ENCODE results near the gene WRAP53.

The WRAP53 gene

GRCh38 chr17:7709031-7709430, 20.8 kb downstream of the WRAP53 start:
- Mint-ChIP-seq H3K4me1 (peaks cover 36% of the 10 kb centered on the region), H3K9me3 (no peaks in the 10 kb centered on the region), H3K27me3 (peaks cover 93% of the 10 kb centered on the region), H3K36me3 (no peaks in the 10 kb centered on the region), H3K4me3 (no peak overlapping the region), H3K27ac (no peak overlapping the region)
- CTCF ChIA-PET: no interaction called here
- no peak for DNase-seq

GRCh38 chr17:7710301-7710700, 22.0 kb downstream of the WRAP53 start:
- CTCF ChIA-PET: interaction anchor here (1.9 kb wide), 1 partner anchor 22 kb away, joined by 7 read pairs; the partner anchor contains the start of genes TP53 and WRAP53
- H3K9me3 Mint-ChIP-seq: no peaks in the 10 kb centered on the region
- no peak overlapping the region for H3K27ac Mint-ChIP-seq
- H3K4me3 Mint-ChIP-seq: no peak overlapping the region
- H3K36me3 Mint-ChIP-seq: no peaks in the 10 kb centered on the region
- H3K27me3 Mint-ChIP-seq: peaks cover 93% of the 10 kb centered on the region
- DNase-seq: no peak
- H3K4me1 Mint-ChIP-seq: peaks cover 29% of the 10 kb centered on the region

GRCh38 chr17:7711051-7711755, 22.9 kb downstream of the WRAP53 start:
- Mint-ChIP-seq H3K4me1 (peaks cover 25% of the 10 kb centered on the region), H3K27ac (no peak overlapping the region), H3K9me3 (no peaks in the 10 kb centered on the region), H3K27me3 (peaks cover 93% of the 10 kb centered on the region), H3K4me3 (no peak overlapping the region), H3K36me3 (no peaks in the 10 kb centered on the region)
- CTCF ChIA-PET: interaction anchor here (1.9 kb wide), 1 partner anchor 23 kb away, joined by 7 read pairs; the partner anchor contains the start of genes TP53 and WRAP53
- DNase-seq: no peak

DNA sequence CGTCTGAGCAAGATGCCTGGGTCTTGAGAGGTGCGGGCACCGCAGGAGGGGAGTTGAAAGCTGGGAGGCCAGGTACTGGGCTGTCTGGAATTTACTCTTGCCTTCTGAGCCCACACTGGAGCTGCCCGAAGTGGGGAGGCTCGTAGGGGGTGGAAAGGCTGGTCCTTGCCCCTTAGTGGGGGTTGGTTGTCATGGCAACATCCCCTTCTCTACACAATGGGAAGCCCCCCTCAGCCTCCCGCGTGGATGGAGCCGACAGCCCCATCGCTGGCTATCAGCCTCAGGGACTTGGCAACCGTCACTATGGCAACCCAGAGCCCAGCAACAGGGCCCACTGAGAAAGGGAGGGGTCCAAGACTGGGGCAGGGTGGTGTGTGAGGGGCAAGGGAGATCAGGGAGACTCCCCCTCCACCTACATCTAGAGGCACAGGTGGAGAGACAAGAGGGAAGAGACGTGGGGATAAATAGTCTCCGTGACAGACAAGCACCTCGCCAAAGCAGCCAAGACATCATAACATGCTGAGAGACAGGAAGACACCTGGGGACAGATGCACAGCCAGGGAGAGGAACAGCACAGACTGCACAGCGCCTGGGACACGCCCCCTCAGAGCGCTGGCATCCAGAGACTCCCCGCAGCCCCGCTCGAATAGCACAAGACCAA, 24.0 kb downstream of the WRAP53 start:
- H3K36me3 Mint-ChIP-seq: no peaks in the 10 kb centered on the region
- peaks cover 93% of the 10 kb centered on the region for H3K27me3 Mint-ChIP-seq
- peak; percentile 34 for DNase-seq
- H3K4me3 Mint-ChIP-seq: no peak overlapping the region
- no peak overlapping the region for H3K27ac Mint-ChIP-seq
- peaks cover 32% of the 10 kb centered on the region for H3K4me1 Mint-ChIP-seq
- CTCF ChIA-PET: no interaction called here
- no peaks in the 10 kb centered on the region for H3K9me3 Mint-ChIP-seq

DNA sequence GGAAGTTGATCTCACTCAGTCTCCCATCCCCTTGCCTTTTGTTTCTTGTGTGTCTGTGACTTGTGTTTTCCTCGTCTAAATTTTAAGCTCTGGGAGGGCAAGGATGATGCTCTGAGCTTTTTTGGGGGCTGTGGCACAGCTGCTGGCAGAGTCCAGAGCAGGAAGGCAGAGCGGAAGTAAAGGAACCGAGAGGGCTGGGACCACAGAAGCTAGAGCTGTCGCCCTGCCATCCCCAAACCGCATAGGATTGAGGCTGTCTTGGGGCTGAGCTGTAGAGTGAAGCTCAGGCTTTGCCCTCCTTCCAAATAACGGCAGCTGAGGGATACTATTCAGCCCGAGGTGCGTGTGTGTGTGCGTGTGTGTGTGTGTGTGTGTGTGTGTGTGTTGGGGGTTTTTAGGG, 25.5 kb downstream of the WRAP53 start:
- Mint-ChIP-seq H3K9me3 (no peaks in the 10 kb centered on the region), H3K27ac (no peak overlapping the region), H3K36me3 (no peaks in the 10 kb centered on the region), H3K4me3 (no peak overlapping the region), H3K4me1 (peaks cover 46% of the 10 kb centered on the region), H3K27me3 (peaks cover 93% of the 10 kb centered on the region)
- DNase-seq: no peak
- CTCF ChIA-PET: interaction anchor here (0.7 to 2.0 kb wide), 2 partner anchors 26 to 344 kb away, joined by 3 to 5 read pairs; partner anchors contain the start of gene TP53

- Mint-ChIP-seq H3K27ac (no peak overlapping the region), H3K4me3 (no peak overlapping the region), H3K9me3 (no peaks in the 10 kb centered on the region), H3K36me3 (no peaks in the 10 kb centered on the region), H3K27me3 (peaks cover 96% of the 10 kb centered on the region), H3K4me1 (peaks cover 46% of the 10 kb centered on the region)
- no peak for DNase-seq
- CTCF ChIA-PET: interaction anchor here (2.0 kb wide), 1 partner anchor 28 kb away, joined by 5 read pairs; the partner anchor contains the start of gene TP53
Measured at GRCh38 chr17:7714721-7715594, 26.7 kb downstream of the WRAP53 start.

DNA sequence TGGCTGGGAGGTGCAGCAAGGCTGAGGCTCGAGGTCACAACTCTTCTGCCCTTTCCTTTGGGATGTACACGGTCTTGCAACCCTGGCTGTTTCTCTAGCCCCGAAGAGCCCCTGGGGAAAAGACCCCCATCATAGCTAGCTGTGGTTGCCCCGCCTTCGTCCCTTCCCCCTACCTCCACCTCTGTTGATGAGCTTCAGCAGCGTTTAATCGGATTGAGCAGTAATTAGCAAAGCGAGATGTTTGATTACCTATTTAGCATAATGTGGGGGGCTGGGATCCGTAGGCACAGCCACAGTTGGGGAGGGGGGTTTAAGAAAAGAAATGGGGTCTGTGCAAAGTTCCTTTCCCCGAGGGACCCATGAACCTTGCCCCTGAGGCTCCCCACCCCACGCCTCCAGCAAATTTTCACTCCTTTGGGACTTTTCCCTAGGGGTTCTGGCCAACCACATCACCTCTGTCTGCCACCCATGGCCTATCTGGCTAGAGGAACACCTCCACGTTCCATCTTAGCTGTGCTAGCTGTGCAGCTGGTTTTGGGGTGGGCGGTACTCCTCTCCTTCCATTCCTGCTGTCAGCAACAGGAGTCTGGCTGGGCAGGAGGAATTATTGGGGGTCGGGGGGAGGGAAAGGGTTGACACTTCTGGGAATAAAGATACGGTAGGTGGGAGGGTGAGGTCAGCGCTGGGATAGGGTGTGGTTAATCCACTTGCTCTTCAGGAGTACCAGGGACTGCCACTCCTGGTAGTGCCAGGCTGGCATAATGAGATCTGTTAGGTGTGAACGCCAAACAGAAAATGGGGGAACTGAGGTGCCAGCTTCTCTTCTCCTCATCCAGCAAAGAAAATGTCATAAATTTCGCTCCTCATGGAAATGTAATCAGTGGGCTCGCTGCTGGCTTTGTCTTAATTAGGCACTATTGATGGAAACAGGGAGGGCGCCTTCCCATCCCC, 27.9 kb downstream of the WRAP53 start:
- DNase-seq: no peak
- Mint-ChIP-seq H3K9me3 (no peaks in the 10 kb centered on the region), H3K4me1 (peaks cover 36% of the 10 kb centered on the region), H3K27ac (no peak overlapping the region), H3K27me3 (peaks cover 99% of the 10 kb centered on the region), H3K4me3 (peak overlapping the region; percentile 56), H3K36me3 (no peaks in the 10 kb centered on the region)
- CTCF ChIA-PET: interaction anchor here (1.4 to 2.4 kb wide), 3 partner anchors 9 to 202 kb away, joined by 5 to 8 read pairs (median 7); no protein-coding TSS in a partner anchor

GRCh38 chr17:7716901-7717755, 28.9 kb downstream of the WRAP53 start, which contains the start of gene DNAH2:
Gene DNAH2, plus strand, starts transcription at chr17:7717744. Its CDS starts 1,991 bp downstream, at chr17:7719735.
- Mint-ChIP-seq H3K27ac (peak within 1 kb of the TSS; percentile 19), H3K9me3 (no peaks in the 10 kb centered on the region), H3K36me3 (no peaks in the 10 kb centered on the region), H3K4me1 (peaks cover 33% of the 10 kb centered on the region), H3K4me3 (peak within 1 kb of the TSS; percentile 67), H3K27me3 (peaks cover 99% of the 10 kb centered on the region)
- CTCF ChIA-PET: interaction anchor here (1.2 to 2.4 kb wide), 4 partner anchors 10 to 203 kb away, joined by 3 to 8 read pairs (median 6); no protein-coding TSS in a partner anchor
- DNase-seq: peak; percentile 57

- Mint-ChIP-seq H3K4me3 (peak overlapping the region; percentile 51), H3K4me1 (peaks cover 27% of the 10 kb centered on the region), H3K27ac (peak overlapping the region; percentile 19), H3K9me3 (no peaks in the 10 kb centered on the region), H3K36me3 (no peaks in the 10 kb centered on the region), H3K27me3 (peaks cover 98% of the 10 kb centered on the region)
- DNase-seq: peak; percentile 76
- CTCF ChIA-PET: interaction anchor here (1.2 to 2.4 kb wide), 3 partner anchors 86 to 203 kb away, joined by 3 to 8 read pairs (median 5); no protein-coding TSS in a partner anchor
Measured at GRCh38 chr17:7717756-7718350, 29.6 kb downstream of the WRAP53 start.

- Mint-ChIP-seq H3K9me3 (no peaks in the 10 kb centered on the region), H3K4me1 (peaks cover 22% of the 10 kb centered on the region), H3K27me3 (peaks cover 90% of the 10 kb centered on the region), H3K36me3 (no peaks in the 10 kb centered on the region), H3K27ac (no peak overlapping the region), H3K4me3 (no peak overlapping the region)
- DNase-seq: no peak
- CTCF ChIA-PET: no interaction called here
Measured at GRCh38 chr17:7719661-7720060, 31.4 kb downstream of the WRAP53 start.

DNA sequence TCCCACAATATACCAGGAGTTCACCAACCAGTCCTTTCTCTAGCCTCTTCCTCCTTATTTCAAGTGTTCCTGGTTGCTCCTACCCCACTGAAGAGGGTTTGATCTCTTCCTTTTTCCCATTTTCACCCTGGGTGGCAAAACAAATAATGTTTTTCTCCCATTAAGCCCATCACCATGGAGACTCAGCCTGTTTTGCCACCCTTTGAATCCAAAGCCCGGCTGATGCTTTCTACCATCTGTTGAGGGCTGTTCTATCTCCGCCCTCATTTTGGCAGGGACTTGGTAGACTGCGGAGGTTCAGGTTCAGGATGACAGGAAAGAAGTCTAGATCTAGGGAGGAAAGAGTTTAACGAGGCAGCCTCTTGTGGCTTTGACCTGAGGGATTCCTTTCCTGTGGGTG, 31.8 kb downstream of the WRAP53 start:
- DNase-seq: no peak
- CTCF ChIA-PET: interaction anchor here (0.9 kb wide), 1 partner anchor 101 kb away, joined by 4 read pairs; no protein-coding TSS in a partner anchor
- H3K4me3 Mint-ChIP-seq: no peak overlapping the region
- no peaks in the 10 kb centered on the region for H3K36me3 Mint-ChIP-seq
- H3K9me3 Mint-ChIP-seq: no peaks in the 10 kb centered on the region
- peaks cover 22% of the 10 kb centered on the region for H3K4me1 Mint-ChIP-seq
- no peak overlapping the region for H3K27ac Mint-ChIP-seq
- peaks cover 85% of the 10 kb centered on the region for H3K27me3 Mint-ChIP-seq

DNA sequence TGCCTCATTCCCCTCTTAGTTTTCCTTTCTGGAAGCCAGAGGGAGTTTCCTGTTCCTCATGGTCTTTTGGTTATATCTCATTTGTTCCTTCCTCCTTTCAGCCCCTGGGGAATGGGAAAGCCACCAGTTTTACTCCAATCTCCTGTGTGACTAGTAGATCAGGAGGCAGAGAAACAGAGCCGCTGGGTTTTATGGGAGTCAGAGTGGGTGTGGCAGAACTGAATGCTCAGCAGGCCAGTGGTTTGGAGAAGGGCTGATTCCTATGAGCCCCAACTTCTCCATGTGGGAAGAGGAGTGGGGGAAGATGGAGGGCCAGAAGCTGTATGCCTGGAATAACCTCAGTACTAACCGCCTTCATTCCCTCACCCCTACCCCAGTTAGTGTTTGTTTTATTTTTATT, 33.3 kb downstream of the WRAP53 start:
- Mint-ChIP-seq H3K4me3 (no peak overlapping the region), H3K27ac (no peak overlapping the region), H3K36me3 (no peaks in the 10 kb centered on the region), H3K27me3 (peaks cover 70% of the 10 kb centered on the region), H3K4me1 (peaks cover 19% of the 10 kb centered on the region), H3K9me3 (no peaks in the 10 kb centered on the region)
- DNase-seq: no peak
- CTCF ChIA-PET: no interaction called here
